Endothelial cell (in vitro differentiated cells): ENCODE results near the gene RLN1. TPM values are rescaled to one million over a fixed set of nuclear protein-coding genes. Genes with fewer than 3 reads are reported as not detected.

ENCODE experiments used
- DNase-seq: peaks from one replicate; pipeline ENCODE4 v3.0.0; 2021; ENCODE audit warnings: low spot score
- H3K27ac Mint-ChIP-seq: one replicate; pipeline ENCODE4 v1.8.0; 2021; ENCODE audit warnings: mixed read lengths, inconsistent platforms; ENCODE audit not compliant: unreplicated experiment
- H3K27me3 Mint-ChIP-seq: one replicate; pipeline ENCODE4 v1.8.0; 2021; ENCODE audit warnings: mild to moderate bottlenecking, moderate library complexity, mixed read lengths, inconsistent platforms; ENCODE audit not compliant: unreplicated experiment
- H3K36me3 Mint-ChIP-seq: one replicate; pipeline ENCODE4 v1.8.0; 2021; ENCODE audit warnings: mild to moderate bottlenecking, low read depth, mixed read lengths, inconsistent platforms; ENCODE audit not compliant: unreplicated experiment
- H3K4me1 Mint-ChIP-seq: one replicate; pipeline ENCODE4 v1.8.0; 2021; ENCODE audit warnings: mild to moderate bottlenecking, mixed read lengths, inconsistent platforms; ENCODE audit not compliant: unreplicated experiment
- H3K4me3 Mint-ChIP-seq: one replicate; pipeline ENCODE4 v1.8.0; 2021; ENCODE audit warnings: mild to moderate bottlenecking, mixed read lengths, inconsistent platforms; ENCODE audit not compliant: unreplicated experiment
- H3K9me3 Mint-ChIP-seq: one replicate; pipeline ENCODE4 v1.8.0; 2021; ENCODE audit warnings: mixed read lengths, inconsistent platforms; ENCODE audit not compliant: unreplicated experiment
- CTCF ChIP-seq: fragments of 200-600 bp; sonication (generic); IDR thresholded peaks from one replicate; pipeline ENCODE4 v1.5.0; 2021; ENCODE audit warnings: antibody characterized with exemption; ENCODE audit not compliant: unreplicated experiment
- total RNA-seq: library from RNA; stranded (reverse); fragmentation: NEBNext Ultra II Directional; extraction: Animal tissue kit (Norgen Biotek cat#: 25700); gene quantifications from one replicate; pipeline ENCODE4 v1.2.1, GENCODE V29; 2021; ENCODE audit not compliant: unreplicated experiment

RLN1 gene
- total RNA-seq, 1 donor from 2014 or later: not detected

- Mint-ChIP-seq H3K9me3 (no peaks in the 10 kb centered on the region), H3K4me1 (peaks cover 8% of the 10 kb centered on the region), H3K27me3 (peaks cover 2% of the 10 kb centered on the region), H3K27ac (no peak overlapping the region), H3K4me3 (no peak overlapping the region), H3K36me3 (no peaks in the 10 kb centered on the region)
- no peak for DNase-seq
- no peak for TF ChIP-seq CTCF
These were observed 36.3 kb upstream of the RLN1 start for GRCh38 chr9:5375790-5376477.

GRCh38 chr9:5375091-5375490 lies 35.4 kb upstream of the RLN1 start:
- no peak for DNase-seq
- no peaks in the 10 kb centered on the region for H3K36me3 Mint-ChIP-seq
- no peaks in the 10 kb centered on the region for H3K9me3 Mint-ChIP-seq
- peaks cover 8% of the 10 kb centered on the region for H3K4me1 Mint-ChIP-seq
- H3K27me3 Mint-ChIP-seq: no peaks in the 10 kb centered on the region
- H3K4me3 Mint-ChIP-seq: no peak overlapping the region
- no peak overlapping the region for H3K27ac Mint-ChIP-seq
- no peak for TF ChIP-seq CTCF

- no peak for TF ChIP-seq CTCF
- DNase-seq: no peak
- Mint-ChIP-seq H3K36me3 (peaks cover 3% of the 10 kb centered on the region), H3K27me3 (peaks cover 4% of the 10 kb centered on the region), H3K27ac (no peak overlapping the region), H3K4me1 (no peaks in the 10 kb centered on the region), H3K9me3 (no peaks in the 10 kb centered on the region), H3K4me3 (no peak overlapping the region)
These were observed 24.8 kb upstream of the RLN1 start for GRCh38 chr9:5364294-5365024.

DNA sequence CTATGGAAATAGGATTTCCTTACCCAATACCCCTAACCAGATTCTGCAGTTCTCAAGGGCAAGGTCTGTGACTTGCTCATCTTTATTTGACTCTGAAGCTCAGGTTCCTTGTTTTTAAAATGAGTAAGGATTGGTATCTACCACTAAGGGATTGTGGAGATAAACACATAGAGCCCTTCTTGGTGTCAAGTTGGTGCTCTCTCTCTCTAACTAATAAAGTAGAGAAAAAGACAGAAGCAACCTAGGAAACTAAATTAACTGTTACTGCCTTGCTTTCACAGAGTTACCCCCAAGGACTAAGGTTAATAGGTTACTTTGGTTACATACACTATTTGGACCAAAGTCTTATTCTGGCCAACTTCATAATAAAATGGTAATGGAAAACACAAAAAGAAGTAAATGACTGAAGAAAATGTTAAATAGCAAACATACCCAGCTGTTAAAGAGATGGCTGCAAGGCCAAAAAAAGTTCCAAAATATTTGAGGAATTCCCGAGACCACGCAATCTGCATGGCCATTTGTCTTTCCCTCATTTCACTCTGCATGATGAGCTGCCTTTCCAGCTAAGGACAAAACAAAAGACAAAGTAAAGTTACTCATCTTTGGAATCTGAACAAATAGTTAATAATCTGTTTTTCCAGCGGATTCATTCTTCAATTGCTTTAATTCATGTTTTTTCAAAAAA lies 21.8 kb upstream of the RLN1 start:
- Mint-ChIP-seq H3K4me3 (no peak overlapping the region), H3K9me3 (no peaks in the 10 kb centered on the region), H3K27ac (no peak overlapping the region), H3K27me3 (peaks cover 3% of the 10 kb centered on the region), H3K4me1 (no peaks in the 10 kb centered on the region), H3K36me3 (peaks cover 3% of the 10 kb centered on the region)
- TF ChIP-seq CTCF: no peak
- DNase-seq: no peak
